GM12878 (cell line): Measurements from ENCODE around the gene BPTF. TPM values are rescaled to one million over a fixed set of nuclear protein-coding genes. Genes with fewer than 3 reads are reported as not detected.

Experiments
- ATAC-seq: fragments of 200-7000 bp; cut with Tn5 transposase; 3 replicates; pipeline ENCODE4 v1.9.1; 2020; ENCODE audit warnings: mild to moderate bottlenecking, moderate library complexity
- BruUV-seq: library from RNA; stranded (reverse); fragments of 400-500 nt; replicated peaks from 2 replicates; lab custom pipeline; 2021; lab: Mats Ljungman, UMichigan
- CTCF ChIA-PET: fragments of 300-600 bp; sonication (Branson Sonifier 250); formaldehyde crosslinking; extraction: SDS; loops from one replicate; lab custom pipeline; 2021; ENCODE audit warnings: inconsistent platforms; lab: Yijun Ruan, JAX
- POLR2A ChIA-PET: fragments of 350-600 bp; formaldehyde crosslinking; extraction: SDS; loops from one replicate; lab custom pipeline; 2021; ENCODE audit warnings: inconsistent platforms; lab: Charles Lee
- RAD21 ChIA-PET: fragments of 300-600 bp; sonication (Branson Sonifier 250); formaldehyde crosslinking; loops from one replicate; lab custom pipeline; 2023; ENCODE audit warnings: antibody characterized with exemption; ENCODE audit not compliant: unreplicated experiment; lab: Charles Lee
- SMC1A ChIA-PET: fragments of 300-600 bp; sonication (Branson Sonifier 250); formaldehyde crosslinking; loops from one replicate; lab custom pipeline; 2023; ENCODE audit not compliant: unreplicated experiment, uncharacterized antibody; lab: Charles Lee
- DNase-seq: peaks from one replicate; pipeline ENCODE4 v3.0.0-alpha.2; 2011; ENCODE audit warnings: low read depth, low spot score
- FAIRE-seq: peaks from 3 replicates; lab custom pipeline; 2011; peaks lifted over from hg19 to GRCh38; lab: Jason Lieb, UNC
- H2AFZ ChIP-seq: 2 replicates; pipeline ENCODE4 v1.6.0; 2011; ENCODE audit warnings: low read depth, low read length, control low read depth; ENCODE audit not compliant: control insufficient read depth
- H3K27ac ChIP-seq: 2 replicates; pipeline ENCODE4 v1.5.1; 2011; ENCODE audit warnings: control low read depth; ENCODE audit not compliant: control insufficient read depth, insufficient read depth
- H3K27me3 ChIP-seq, 2 experiments: replicated peaks in 1 of 2; 2 replicates each; pipeline versions ENCODE4 v1.6.0 to v1.6.1; 2011; ENCODE audit warnings: low read length in 1 of 2; ENCODE audit not compliant: control insufficient read depth in 2 of 2, insufficient read depth in 2 of 2
- H3K36me3 ChIP-seq, 2 experiments: 2 replicates each; pipeline ENCODE4 v1.5.1; 2011; ENCODE audit warnings: low read length in 1 of 2; ENCODE audit not compliant: control insufficient read depth in 2 of 2, insufficient read depth in 2 of 2
- H3K4me1 ChIP-seq: 2 replicates; pipeline ENCODE4 v1.6.1; 2011; ENCODE audit warnings: mild to moderate bottlenecking, low read length, moderate library complexity, mixed read lengths; ENCODE audit not compliant: control insufficient read depth, insufficient read depth
- H3K4me2 ChIP-seq: 2 replicates; pipeline ENCODE4 v1.6.0; 2011; ENCODE audit warnings: control low read depth; ENCODE audit not compliant: control insufficient read depth, insufficient read depth
- H3K4me3 ChIP-seq: fragments of 200-600 bp; sonication (generic); 2 replicates; pipeline ENCODE4 v1.5.1; 2016
- H3K79me2 ChIP-seq: 2 replicates; pipeline ENCODE4 v1.6.0; 2011; ENCODE audit warnings: low read length; ENCODE audit not compliant: control insufficient read depth, insufficient read depth
- H3K9ac ChIP-seq: 2 replicates; pipeline ENCODE4 v1.8.0; 2011; ENCODE audit warnings: low read length, control low read depth, mixed read lengths; ENCODE audit not compliant: control insufficient read depth, insufficient read depth
- H3K9me3 ChIP-seq: replicated peaks from 3 replicates; pipeline ENCODE4 v1.5.1; 2011; ENCODE audit warnings: mild to moderate bottlenecking, low read length; ENCODE audit not compliant: control insufficient read depth, insufficient read depth
- H4K20me1 ChIP-seq: 2 replicates; pipeline ENCODE4 v1.6.0; 2011; ENCODE audit not compliant: control insufficient read depth, insufficient read depth
- CBX3 ChIP-seq: fragments of 200-600 bp; sonication (generic); IDR thresholded peaks from 2 replicates; pipeline ENCODE4 v1.6.1; 2016; ENCODE audit warnings: low read depth, borderline replicate concordance
- CEBPZ ChIP-seq: fragments of 150-350 bp; IDR thresholded peaks from 2 replicates; pipeline ENCODE4 v1.6.1; 2016; ENCODE audit warnings: low read depth, low read length
- CREM ChIP-seq: IDR thresholded peaks from 2 replicates; pipeline ENCODE4 v1.6.1; 2014; ENCODE audit warnings: antibody characterized with exemption, low read depth
- E2F4 ChIP-seq: IDR thresholded peaks from 2 replicates; pipeline ENCODE4 v1.6.1; 2012; ENCODE audit warnings: low read depth, low read length, improper control_type of control experiment
- ESRRA ChIP-seq: IDR thresholded peaks from 2 replicates; pipeline ENCODE4 v1.6.1; 2012; ENCODE audit warnings: mild to moderate bottlenecking, low read length, improper control_type of control experiment
- FOS ChIP-seq: IDR thresholded peaks from 3 replicates; pipeline ENCODE4 v1.6.1; 2011; ENCODE audit warnings: borderline replicate concordance; ENCODE audit not compliant: insufficient read length; ENCODE audit errors: extremely low read depth
- FOXK2 ChIP-seq: fragments of 450-650 bp; IDR thresholded peaks from 2 replicates; pipeline ENCODE4 v1.6.1; 2017; ENCODE audit warnings: mild to moderate bottlenecking, moderate library complexity
- SP1 ChIP-seq: IDR thresholded peaks from one replicate; pipeline ENCODE4 v1.6.1; 2011; ENCODE audit warnings: low read depth, low read length
- ZNF592 ChIP-seq: fragments of 450-650 bp; IDR thresholded peaks from 2 replicates; pipeline ENCODE4 v1.6.1; 2017; ENCODE audit warnings: mild to moderate bottlenecking, moderate library complexity
- WGBS: methylation state at CpG from one replicate; pipeline ENCODE4 v1.1.6; 2016; ENCODE audit warnings: low lambda C conversion rate; ENCODE audit not compliant: insufficient replicate concordance, insufficient coverage; ENCODE audit errors: missing lambda C conversion rate; 5-methylcytosine and 5-hydroxymethylcytosine counted together
- in situ Hi-C: fragments of 300-500 bp; cut with MboI; formaldehyde crosslinking; loops from 9 replicates; pipeline ENCODE4 v1.14.3; 2018; ENCODE audit warnings: mixed read lengths
- intact Hi-C: fragments of 100-400 bp; cut with micrococcal nuclease; formaldehyde crosslinking; loops from one replicate; pipeline ENCODE4 v1.14.2; 2022; ENCODE audit not compliant: unreplicated experiment
- polyA plus RNA-seq, 11 experiments: library from polyadenylated mRNA; depleted of rRNA in 4 of 11; unstranded in 6 of 11; stranded (reverse) in 5 of 11; fragments of >200 nt; fragmentation: Nextera tagmentation in 4 of 11; fragmentation: Illumina TruSeq in 1 of 11; extraction: Ambion mirVana in 4 of 11; extraction: Trizol in 1 of 11; gene quantifications; 1 replicate in 1 of 11; 2 replicates in 10 of 11; pipeline versions ENCODE4 v1.2.1 to v1.2.3, GENCODE V29; 2011 to 2016; ENCODE audit warnings: inconsistent platforms in 2 of 11, missing spikeins in 2 of 11, low read depth in 1 of 11
- total RNA-seq, 4 experiments: library from RNA; depleted of rRNA in 3 of 4; stranded (reverse); fragments of >200 nt in 3 of 4; fragmentation: Illumina TruSeq in 1 of 4; extraction: Trizol in 1 of 4; gene quantifications; 2 replicates each; pipeline versions ENCODE4 v1.2.1 to v1.2.3, GENCODE V29; 2013 to 2021
- TF ChIP-seq, protein P1 (sequence below): IDR thresholded peaks from 2 replicates; pipeline ENCODE4 v1.6.1; 2011; ENCODE audit warnings: low read depth, low read length, improper control_type of control experiment, borderline replicate concordance

Gene BPTF
- total and polyA plus RNA-seq, 10 of the 15 experiments (the other 5 are each of a cell fraction or from before 2014, with no cell fraction given), result 19.4 to 78.3 (median 44.8) TPM

GRCh38 chr17:68019336-68019674 is 194.0 kb downstream of the BPTF start:
- POLR2A ChIA-PET, result interaction anchor here (0.8 to 2.5 kb wide), 4 partner anchors 10 to 24 kb away, joined by 3 to 12 read pairs (median 7); partner anchors contain the start of gene KPNA2
- intact Hi-C loops, result loop anchor here (10.0 kb wide), 1 partner anchor 445 kb away; no protein-coding TSS in a partner anchor
- no peaks in the 10 kb centered on the region for H3K4me1 ChIP-seq
- SMC1A ChIA-PET, result interaction anchor here (0.8 to 1.4 kb wide), 5 partner anchors 11 to 164 kb away, joined by 3 to 6 read pairs (median 4); partner anchors contain the start of genes C17orf58 and KPNA2
- H3K27ac ChIP-seq, result no peak overlapping the region
- RAD21 ChIA-PET, result interaction anchor here (1.7 kb wide), 1 partner anchor 17 kb away, joined by 10 read pairs; the partner anchor contains the start of gene KPNA2
- peak overlapping the region; percentile 55 for H3K4me2 ChIP-seq
- BruUV-seq, result no TSS peak
- CTCF ChIA-PET, result interaction anchor here (0.9 to 2.0 kb wide), 5 partner anchors 8 to 479 kb away, joined by 3 to 13 read pairs (median 5); no protein-coding TSS in a partner anchor
- no peaks in the 10 kb centered on the region for H3K9me3 ChIP-seq
- no peak for DNase-seq
- H4K20me1 ChIP-seq, result no peaks in the 10 kb centered on the region
- no peak for ATAC-seq
- no peaks in the 10 kb centered on the region for H3K36me3 ChIP-seq
- H3K4me3 ChIP-seq, result no peak overlapping the region
- no peak overlapping the region for H3K9ac ChIP-seq
- 65% methylated on average over 9 of the region's 9 CpGs for WGBS
- in situ Hi-C loops, result no loop called here
- H3K27me3 ChIP-seq, result peaks cover 0 to 2% of the 10 kb centered on the region in 2 experiments; a peak in 1 of 4 replicates
- peak overlapping the region; percentile 7; the same call in 1 of the 2 replicates for H2AFZ ChIP-seq
- FAIRE-seq, result no peak
- no peaks in the 10 kb centered on the region for H3K79me2 ChIP-seq
- TF ChIP-seq CREM (no peak), ZNF592 (no peak), FOS (no peak), SP1 (no peak), E2F4 (no peak), FOXK2 (no peak), ESRRA (no peak), CBX3 (no peak), CEBPZ (no peak)
- TF ChIP-seq, protein P1, sequence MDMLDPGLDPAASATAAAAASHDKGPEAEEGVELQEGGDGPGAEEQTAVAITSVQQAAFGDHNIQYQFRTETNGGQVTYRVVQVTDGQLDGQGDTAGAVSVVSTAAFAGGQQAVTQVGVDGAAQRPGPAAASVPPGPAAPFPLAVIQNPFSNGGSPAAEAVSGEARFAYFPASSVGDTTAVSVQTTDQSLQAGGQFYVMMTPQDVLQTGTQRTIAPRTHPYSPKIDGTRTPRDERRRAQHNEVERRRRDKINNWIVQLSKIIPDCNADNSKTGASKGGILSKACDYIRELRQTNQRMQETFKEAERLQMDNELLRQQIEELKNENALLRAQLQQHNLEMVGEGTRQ, result no peak
